ENCODE results near the gene MICAL2.

The MICAL2 gene

GRCh38 chr11:12218909-12219308, 108.5 kb downstream of the MICAL2 start:
- no peak for TF ChIP-seq EZH2phosphoT487 (IDR thresholded peaks at IDR 0.05; ENCODE audit: low read depth)
- no peak for TF ChIP-seq CTCF (IDR thresholded peaks at IDR 0.05; ENCODE audit: low read depth, low read length)
- H3K9me3 ChIP-seq (ENCODE audit: insufficient read depth, low read length), result no peaks in the 10 kb centered on the region
- H2AFZ ChIP-seq (ENCODE audit: low read depth, low read length), result no peak overlapping the region
- H3K9ac ChIP-seq (ENCODE audit: low read length), result no peak overlapping the region
- H3K79me2 ChIP-seq (ENCODE audit: low read length), result no peaks in the 10 kb centered on the region
- H3K36me3 ChIP-seq (replicated peaks; ENCODE audit: low read depth, low read length), result no peaks in the 10 kb centered on the region
- H3K27me3 ChIP-seq (ENCODE audit: low read depth, low read length), result no peaks in the 10 kb centered on the region
- H4K20me1 ChIP-seq (ENCODE audit: insufficient read depth, low read length), result no peaks in the 10 kb centered on the region
- H3K4me2 ChIP-seq (ENCODE audit: low read length), result no peak overlapping the region
- H3K27ac ChIP-seq (ENCODE audit: low read length), result no peak overlapping the region
- H3K4me1 ChIP-seq (ENCODE audit: low read length), result no peaks in the 10 kb centered on the region
- H3K4me3 ChIP-seq (ENCODE audit: low read length), result no peak overlapping the region

GRCh38 chr11:12219757-12220156, 109.4 kb downstream of the MICAL2 start:
- TF ChIP-seq CTCF (IDR thresholded peaks at IDR 0.05; ENCODE audit: low read depth, low read length), result no peak
- no peak for TF ChIP-seq EZH2phosphoT487 (IDR thresholded peaks at IDR 0.05; ENCODE audit: low read depth)
- Histone ChIP-seq H3K4me1 (ENCODE audit: low read length) (no peaks in the 10 kb centered on the region), H3K9ac (ENCODE audit: low read length) (no peak overlapping the region), H3K79me2 (ENCODE audit: low read length) (no peaks in the 10 kb centered on the region), H4K20me1 (ENCODE audit: insufficient read depth, low read length) (no peaks in the 10 kb centered on the region), H2AFZ (ENCODE audit: low read depth, low read length) (no peak overlapping the region), H3K36me3 (replicated peaks; ENCODE audit: low read depth, low read length) (no peaks in the 10 kb centered on the region), H3K9me3 (ENCODE audit: insufficient read depth, low read length) (no peaks in the 10 kb centered on the region), H3K4me3 (ENCODE audit: low read length) (no peak overlapping the region), H3K4me2 (ENCODE audit: low read length) (no peak overlapping the region), H3K27me3 (ENCODE audit: low read depth, low read length) (no peaks in the 10 kb centered on the region), H3K27ac (ENCODE audit: low read length) (no peak overlapping the region)

DNA sequence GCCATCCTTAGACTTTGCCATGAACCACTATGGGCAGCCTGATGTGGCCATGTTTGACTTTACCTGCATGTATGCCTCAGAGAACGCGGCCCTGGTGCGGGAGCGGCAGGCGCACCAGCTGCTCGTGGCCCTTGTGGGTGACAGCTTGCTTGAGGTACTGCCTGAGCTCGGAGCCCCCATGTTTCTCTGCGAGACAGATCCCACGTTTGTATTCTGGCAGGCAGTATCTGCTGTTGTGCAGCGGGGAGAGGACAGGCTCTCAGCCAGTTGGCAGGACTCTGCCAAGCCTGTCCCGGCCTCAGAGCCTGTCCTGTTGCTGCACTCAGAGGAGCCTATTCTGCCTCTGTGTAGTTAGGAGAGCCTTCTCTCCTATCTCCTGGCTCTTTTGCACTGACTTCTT, 109.9 kb downstream of the MICAL2 start:
- Histone ChIP-seq H3K4me2 (ENCODE audit: low read length) (no peak overlapping the region), H2AFZ (ENCODE audit: low read depth, low read length) (no peak overlapping the region), H3K79me2 (ENCODE audit: low read length) (no peaks in the 10 kb centered on the region), H3K9ac (ENCODE audit: low read length) (no peak overlapping the region), H3K27me3 (ENCODE audit: low read depth, low read length) (no peaks in the 10 kb centered on the region), H3K4me1 (ENCODE audit: low read length) (no peaks in the 10 kb centered on the region), H3K36me3 (replicated peaks; ENCODE audit: low read depth, low read length) (no peaks in the 10 kb centered on the region), H4K20me1 (ENCODE audit: insufficient read depth, low read length) (no peaks in the 10 kb centered on the region), H3K27ac (ENCODE audit: low read length) (no peak overlapping the region), H3K9me3 (ENCODE audit: insufficient read depth, low read length) (no peaks in the 10 kb centered on the region), H3K4me3 (ENCODE audit: low read length) (no peak overlapping the region)
- TF ChIP-seq EZH2phosphoT487 (IDR thresholded peaks at IDR 0.05; ENCODE audit: low read depth) (no peak), CTCF (IDR thresholded peaks at IDR 0.05; ENCODE audit: low read depth, low read length) (no peak)

GRCh38 chr11:12221051-12221535, 110.7 kb downstream of the MICAL2 start:
- H2AFZ ChIP-seq (ENCODE audit: low read depth, low read length), result no peak overlapping the region
- no peak for TF ChIP-seq EZH2phosphoT487 (IDR thresholded peaks at IDR 0.05; ENCODE audit: low read depth)
- TF ChIP-seq CTCF (IDR thresholded peaks at IDR 0.05; ENCODE audit: low read depth, low read length), result no peak
- H3K9me3 ChIP-seq (ENCODE audit: insufficient read depth, low read length), result no peaks in the 10 kb centered on the region
- no peaks in the 10 kb centered on the region for H3K27me3 ChIP-seq (ENCODE audit: low read depth, low read length)
- H3K4me1 ChIP-seq (ENCODE audit: low read length), result no peaks in the 10 kb centered on the region
- no peak overlapping the region for H3K4me3 ChIP-seq (ENCODE audit: low read length)
- H3K36me3 ChIP-seq (replicated peaks; ENCODE audit: low read depth, low read length), result no peaks in the 10 kb centered on the region
- H3K9ac ChIP-seq (ENCODE audit: low read length), result no peak overlapping the region
- no peaks in the 10 kb centered on the region for H4K20me1 ChIP-seq (ENCODE audit: insufficient read depth, low read length)
- H3K27ac ChIP-seq (ENCODE audit: low read length), result no peak overlapping the region
- no peaks in the 10 kb centered on the region for H3K79me2 ChIP-seq (ENCODE audit: low read length)
- no peak overlapping the region for H3K4me2 ChIP-seq (ENCODE audit: low read length)
